Measurements from ENCODE around the gene VRK3.

GRCh38 chr19:50059045-50059444 is 33.9 kb upstream of the VRK3 start:
- no peak for TF ChIP-seq CTCF (IDR thresholded peaks at IDR 0.05)
- no peak for TF ChIP-seq POLR2A (IDR thresholded peaks at IDR 0.05)

Data from transverse colon (tissue), 3 donors.